Panc1 (cell line): ENCODE measurements around the gene KPNB1. TPM values are rescaled to one million over a fixed set of nuclear protein-coding genes. Genes with fewer than 3 reads are reported as not detected.

Experiments used
- ATAC-seq: fragments of 200-7000 bp; cut with Tn5 transposase; 2 replicates; pipeline ENCODE4 v1.9.1; 2020; ENCODE audit warnings: mild to moderate bottlenecking, moderate library complexity
- BruUV-seq: library from RNA; stranded (reverse); fragments of 400-500 nt; replicated peaks from 2 replicates; lab custom pipeline; 2021; lab: Mats Ljungman, UMichigan
- CTCF ChIA-PET: fragments of 300-600 bp; sonication (Branson Sonifier 250); formaldehyde crosslinking; loops from one replicate; lab custom pipeline; 2022; ENCODE audit warnings: antibody characterized with exemption; lab: Charles Lee
- POLR2A ChIA-PET: fragments of 300-600 bp; sonication (Branson Sonifier 250); formaldehyde crosslinking; loops from one replicate; lab custom pipeline; 2022; ENCODE audit warnings: antibody characterized with exemption; lab: Charles Lee
- DNase-seq: peaks from one replicate; pipeline ENCODE4 v3.0.0-alpha.2; 2010; ENCODE audit warnings: low read depth, low spot score
- H3K27ac ChIP-seq: 2 replicates; pipeline ENCODE4 v1.5.1; 2011; ENCODE audit warnings: mild to moderate bottlenecking, low read length, inconsistent platforms
- H3K27me3 ChIP-seq: fragments of 200-500 bp; sonication (Bioruptor generic); 2 replicates; pipeline ENCODE4 v1.6.0; 2014; ENCODE audit warnings: low read length, inconsistent platforms; ENCODE audit not compliant: control insufficient read depth, insufficient read depth
- H3K36me3 ChIP-seq: fragments of 200-500 bp; sonication (Bioruptor generic); 2 replicates; pipeline ENCODE4 v1.5.1; 2014; ENCODE audit warnings: inconsistent platforms, mild to moderate bottlenecking, low read length, moderate library complexity; ENCODE audit not compliant: control insufficient read depth, insufficient read depth
- H3K4me1 ChIP-seq: 2 replicates; pipeline ENCODE4 v1.5.1; 2011; ENCODE audit warnings: inconsistent platforms, mild to moderate bottlenecking, low read length, moderate library complexity; ENCODE audit not compliant: control insufficient read depth, insufficient read depth
- H3K4me3 ChIP-seq, 2 experiments: 2 replicates each; pipeline ENCODE4 v1.5.1; 2011 to 2012; ENCODE audit warnings: low read depth in 2 of 2, low read length in 2 of 2, mild to moderate bottlenecking in 2 of 2, inconsistent platforms in 1 of 2, moderate library complexity in 1 of 2
- H3K9me3 ChIP-seq: fragments of 200-500 bp; sonication (Bioruptor generic); 2 replicates; pipeline ENCODE4 v1.5.1; 2014; ENCODE audit warnings: low read depth, mild to moderate bottlenecking, inconsistent platforms, low read length, moderate library complexity; ENCODE audit not compliant: control insufficient read depth, insufficient read depth
- POLR2AphosphoS5 ChIP-seq: IDR thresholded peaks from 2 replicates; pipeline ENCODE4 v1.6.1; 2012; ENCODE audit warnings: mild to moderate bottlenecking, low read depth, low read length, moderate library complexity
- SIN3A ChIP-seq: IDR thresholded peaks from 2 replicates; pipeline ENCODE4 v1.6.1; 2012; ENCODE audit warnings: low read depth, mild to moderate bottlenecking, low read length, moderate library complexity, borderline replicate concordance; ENCODE audit not compliant: insufficient read depth
- TCF7L2 ChIP-seq: IDR thresholded peaks from 2 replicates; pipeline ENCODE4 v1.6.1; 2011; ENCODE audit warnings: mild to moderate bottlenecking, low read depth, low read length, inconsistent platforms
- in situ Hi-C: cut with HindIII; loops from 2 replicates; pipeline ENCODE4 v1.10.0; 2016; ENCODE audit warnings: low sequenced_read_pairs, low pct_unique_long_range_greater_than_20kb
- intact Hi-C: fragments of 100-400 bp; cut with micrococcal nuclease; formaldehyde crosslinking; loops from one replicate; pipeline ENCODE4 v1.10.0; 2022; ENCODE audit not compliant: unreplicated experiment
- total RNA-seq: library from RNA; stranded (reverse); gene quantifications from one replicate; pipeline ENCODE4 v1.2.1, GENCODE V29; 2021; ENCODE audit not compliant: unreplicated experiment
- TF ChIP-seq, protein P1 (sequence below), 2 experiments: IDR thresholded peaks; 2 replicates each; pipeline ENCODE4 v1.6.1; 2011 to 2012; ENCODE audit warnings: low read depth in 2 of 2, control low read depth in 1 of 2, low read length in 1 of 2, mild to moderate bottlenecking in 1 of 2, moderate library complexity in 1 of 2; ENCODE audit not compliant: insufficient read depth in 1 of 2
- TF ChIP-seq, protein P2 (sequence below): fragments of 450-650 bp; IDR thresholded peaks from 2 replicates; pipeline ENCODE4 v1.5.1; 2017; ENCODE audit warnings: mild to moderate bottlenecking

KPNB1 gene
- total RNA-seq, 1 experiment from 2014 or later, result 666 TPM

DNA sequence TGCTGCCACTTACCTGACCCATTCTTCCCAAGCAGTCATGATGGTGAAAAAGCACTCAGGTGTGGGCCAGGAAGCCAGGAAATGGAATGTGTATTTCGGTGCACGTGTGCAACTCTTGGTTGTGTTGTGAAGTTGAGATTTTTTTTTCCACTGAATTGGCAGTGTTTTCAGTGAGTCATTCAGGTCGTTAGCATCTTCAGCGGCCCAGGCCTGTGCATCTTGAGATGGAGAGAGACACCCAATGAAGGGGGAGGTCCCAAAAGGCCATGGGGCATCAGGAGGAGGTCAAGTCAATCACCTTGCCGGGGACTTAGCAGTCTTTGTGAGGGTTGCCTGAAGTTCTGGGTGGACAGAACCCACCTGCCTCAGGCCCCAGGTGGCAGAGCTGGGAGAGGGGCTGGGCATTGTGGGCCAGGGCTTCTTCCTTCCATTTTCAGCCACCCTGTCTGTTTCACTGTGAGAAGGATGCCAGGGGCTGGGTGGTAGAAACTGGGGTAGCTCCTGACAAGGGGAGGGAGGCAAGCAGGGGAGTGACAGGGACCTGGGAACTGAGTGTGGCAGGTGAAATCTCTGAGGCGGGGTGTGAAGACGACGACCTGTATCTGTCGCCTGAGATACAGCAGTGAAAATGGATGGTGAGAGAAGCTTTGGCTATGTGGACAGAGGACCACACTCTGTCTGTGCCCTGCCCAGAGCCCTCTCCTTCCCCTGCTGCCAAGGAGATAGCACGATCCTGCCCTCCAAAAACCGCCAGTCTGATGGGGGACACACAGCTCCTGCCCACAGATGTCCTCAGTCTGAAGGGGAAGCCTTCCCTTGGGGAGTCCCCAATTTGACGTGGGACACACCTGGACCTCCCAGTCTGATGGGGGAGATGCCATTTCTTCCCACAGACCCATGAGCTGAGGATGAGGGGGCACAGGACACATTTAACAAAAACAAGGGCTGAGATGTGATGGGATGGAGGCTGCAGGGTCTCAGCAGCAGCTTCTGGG lies 56.1 kb downstream of the KPNB1 start:
- CTCF ChIA-PET, result no interaction called here
- intact Hi-C loops, result no loop called here

DNA sequence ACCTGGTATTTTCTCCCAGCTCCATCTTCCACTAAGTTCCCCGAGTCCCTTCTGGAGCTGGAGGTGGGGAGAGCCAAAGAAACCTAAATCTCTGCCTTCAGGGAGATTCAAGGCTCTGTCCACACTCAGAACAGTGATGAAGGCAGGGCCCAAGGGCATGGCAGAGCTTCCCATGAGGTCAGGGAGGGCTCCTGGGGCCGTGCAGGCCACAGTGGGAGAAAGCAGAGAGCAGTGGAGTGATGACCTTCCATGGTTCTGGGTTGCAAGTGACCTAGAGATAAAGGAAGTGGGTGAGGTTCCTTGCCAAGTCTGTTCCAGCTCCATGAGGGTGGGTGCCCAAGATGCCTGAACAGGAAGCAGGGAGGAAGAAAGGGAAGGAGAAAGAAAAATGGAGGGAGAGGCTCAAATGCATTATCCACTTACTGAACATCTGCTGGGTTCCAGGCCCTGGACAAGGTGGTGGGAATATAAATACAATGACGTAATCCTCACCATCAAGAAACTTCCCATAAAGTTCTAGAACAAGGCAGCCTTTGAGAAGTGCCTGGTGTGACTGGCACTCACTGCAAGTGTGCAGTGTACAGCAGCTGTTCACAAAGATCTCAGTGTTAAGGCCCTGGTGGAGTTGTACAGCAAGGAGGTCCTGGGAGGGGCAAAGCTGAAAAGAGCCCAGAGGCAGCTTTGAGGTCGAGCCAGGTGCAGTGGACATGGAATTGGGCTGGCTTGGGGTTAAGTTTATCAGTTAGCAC lies 57.5 kb downstream of the KPNB1 start:
- TF ChIP-seq, protein P1, sequence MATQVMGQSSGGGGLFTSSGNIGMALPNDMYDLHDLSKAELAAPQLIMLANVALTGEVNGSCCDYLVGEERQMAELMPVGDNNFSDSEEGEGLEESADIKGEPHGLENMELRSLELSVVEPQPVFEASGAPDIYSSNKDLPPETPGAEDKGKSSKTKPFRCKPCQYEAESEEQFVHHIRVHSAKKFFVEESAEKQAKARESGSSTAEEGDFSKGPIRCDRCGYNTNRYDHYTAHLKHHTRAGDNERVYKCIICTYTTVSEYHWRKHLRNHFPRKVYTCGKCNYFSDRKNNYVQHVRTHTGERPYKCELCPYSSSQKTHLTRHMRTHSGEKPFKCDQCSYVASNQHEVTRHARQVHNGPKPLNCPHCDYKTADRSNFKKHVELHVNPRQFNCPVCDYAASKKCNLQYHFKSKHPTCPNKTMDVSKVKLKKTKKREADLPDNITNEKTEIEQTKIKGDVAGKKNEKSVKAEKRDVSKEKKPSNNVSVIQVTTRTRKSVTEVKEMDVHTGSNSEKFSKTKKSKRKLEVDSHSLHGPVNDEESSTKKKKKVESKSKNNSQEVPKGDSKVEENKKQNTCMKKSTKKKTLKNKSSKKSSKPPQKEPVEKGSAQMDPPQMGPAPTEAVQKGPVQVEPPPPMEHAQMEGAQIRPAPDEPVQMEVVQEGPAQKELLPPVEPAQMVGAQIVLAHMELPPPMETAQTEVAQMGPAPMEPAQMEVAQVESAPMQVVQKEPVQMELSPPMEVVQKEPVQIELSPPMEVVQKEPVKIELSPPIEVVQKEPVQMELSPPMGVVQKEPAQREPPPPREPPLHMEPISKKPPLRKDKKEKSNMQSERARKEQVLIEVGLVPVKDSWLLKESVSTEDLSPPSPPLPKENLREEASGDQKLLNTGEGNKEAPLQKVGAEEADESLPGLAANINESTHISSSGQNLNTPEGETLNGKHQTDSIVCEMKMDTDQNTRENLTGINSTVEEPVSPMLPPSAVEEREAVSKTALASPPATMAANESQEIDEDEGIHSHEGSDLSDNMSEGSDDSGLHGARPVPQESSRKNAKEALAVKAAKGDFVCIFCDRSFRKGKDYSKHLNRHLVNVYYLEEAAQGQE (IDR thresholded peaks at IDR 0.05; ENCODE audit: insufficient read depth in 1 of 2, low read depth in 2 of 2, low read length in 1 of 2), result no peak
- TF ChIP-seq TCF7L2, result no peak

More for the DNA sequence above, 56.1 kb downstream of the KPNB1 start:
- no peaks in the 10 kb centered on the region for H3K27me3 ChIP-seq
- TF ChIP-seq POLR2AphosphoS5 (no peak), SIN3A (no peak), TCF7L2 (no peak)
- TF ChIP-seq, protein P1 (IDR thresholded peaks at IDR 0.05; ENCODE audit: insufficient read depth in 1 of 2, low read depth in 2 of 2, low read length in 1 of 2), result no peak
- TF ChIP-seq, protein P2, sequence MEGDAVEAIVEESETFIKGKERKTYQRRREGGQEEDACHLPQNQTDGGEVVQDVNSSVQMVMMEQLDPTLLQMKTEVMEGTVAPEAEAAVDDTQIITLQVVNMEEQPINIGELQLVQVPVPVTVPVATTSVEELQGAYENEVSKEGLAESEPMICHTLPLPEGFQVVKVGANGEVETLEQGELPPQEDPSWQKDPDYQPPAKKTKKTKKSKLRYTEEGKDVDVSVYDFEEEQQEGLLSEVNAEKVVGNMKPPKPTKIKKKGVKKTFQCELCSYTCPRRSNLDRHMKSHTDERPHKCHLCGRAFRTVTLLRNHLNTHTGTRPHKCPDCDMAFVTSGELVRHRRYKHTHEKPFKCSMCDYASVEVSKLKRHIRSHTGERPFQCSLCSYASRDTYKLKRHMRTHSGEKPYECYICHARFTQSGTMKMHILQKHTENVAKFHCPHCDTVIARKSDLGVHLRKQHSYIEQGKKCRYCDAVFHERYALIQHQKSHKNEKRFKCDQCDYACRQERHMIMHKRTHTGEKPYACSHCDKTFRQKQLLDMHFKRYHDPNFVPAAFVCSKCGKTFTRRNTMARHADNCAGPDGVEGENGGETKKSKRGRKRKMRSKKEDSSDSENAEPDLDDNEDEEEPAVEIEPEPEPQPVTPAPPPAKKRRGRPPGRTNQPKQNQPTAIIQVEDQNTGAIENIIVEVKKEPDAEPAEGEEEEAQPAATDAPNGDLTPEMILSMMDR, result no peak
- no TSS peak for BruUV-seq
- H3K27ac ChIP-seq, result no peak overlapping the region
- in situ Hi-C loops, result no loop called here
- no peak for ATAC-seq
- no peak for DNase-seq
- POLR2A ChIA-PET, result interaction anchor here (0.5 kb wide), 1 partner anchor 55 kb away, joined by 8 read pairs; no protein-coding TSS in a partner anchor
- no peaks in the 10 kb centered on the region; the same call in 1 of the 2 replicates for H3K4me1 ChIP-seq
- H3K4me3 ChIP-seq, result no peak overlapping the region
- H3K9me3 ChIP-seq, result no peaks in the 10 kb centered on the region
- H3K36me3 ChIP-seq, result no peaks in the 10 kb centered on the region

More for the DNA sequence above, 57.5 kb downstream of the KPNB1 start:
- CTCF ChIA-PET, result no interaction called here
- no peak for DNase-seq
- in situ Hi-C loops (no loop called here), intact Hi-C loops (no loop called here)
- no peak overlapping the region for H3K27ac ChIP-seq
- no peak overlapping the region for H3K4me3 ChIP-seq
- no peak for ATAC-seq
- BruUV-seq, result no TSS peak
- POLR2A ChIA-PET, result interaction anchor here (0.6 kb wide), 1 partner anchor 130 kb away, joined by 3 read pairs; no protein-coding TSS in a partner anchor
- H3K27me3 ChIP-seq, result no peaks in the 10 kb centered on the region; the same call in 1 of the 2 replicates
- no peaks in the 10 kb centered on the region for H3K36me3 ChIP-seq
- no peaks in the 10 kb centered on the region for H3K9me3 ChIP-seq
- no peaks in the 10 kb centered on the region; the same call in 1 of the 2 replicates for H3K4me1 ChIP-seq
